ENCODE data around the gene KIF18B.

- TF ChIP-seq, protein P1, sequence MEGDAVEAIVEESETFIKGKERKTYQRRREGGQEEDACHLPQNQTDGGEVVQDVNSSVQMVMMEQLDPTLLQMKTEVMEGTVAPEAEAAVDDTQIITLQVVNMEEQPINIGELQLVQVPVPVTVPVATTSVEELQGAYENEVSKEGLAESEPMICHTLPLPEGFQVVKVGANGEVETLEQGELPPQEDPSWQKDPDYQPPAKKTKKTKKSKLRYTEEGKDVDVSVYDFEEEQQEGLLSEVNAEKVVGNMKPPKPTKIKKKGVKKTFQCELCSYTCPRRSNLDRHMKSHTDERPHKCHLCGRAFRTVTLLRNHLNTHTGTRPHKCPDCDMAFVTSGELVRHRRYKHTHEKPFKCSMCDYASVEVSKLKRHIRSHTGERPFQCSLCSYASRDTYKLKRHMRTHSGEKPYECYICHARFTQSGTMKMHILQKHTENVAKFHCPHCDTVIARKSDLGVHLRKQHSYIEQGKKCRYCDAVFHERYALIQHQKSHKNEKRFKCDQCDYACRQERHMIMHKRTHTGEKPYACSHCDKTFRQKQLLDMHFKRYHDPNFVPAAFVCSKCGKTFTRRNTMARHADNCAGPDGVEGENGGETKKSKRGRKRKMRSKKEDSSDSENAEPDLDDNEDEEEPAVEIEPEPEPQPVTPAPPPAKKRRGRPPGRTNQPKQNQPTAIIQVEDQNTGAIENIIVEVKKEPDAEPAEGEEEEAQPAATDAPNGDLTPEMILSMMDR (IDR thresholded peaks at IDR 0.05): no peak
- TF ChIP-seq POLR2AphosphoS5 (IDR thresholded peaks at IDR 0.05) (no peak), POLR2A (IDR thresholded peaks at IDR 0.05) (no peak)
Measured at GRCh38 chr17:44970136-44970741, 22.7 kb upstream of the KIF18B start.
